ENCODE results near the gene TBC1D10B. TPM values are rescaled to one million over a fixed set of nuclear protein-coding genes. Genes with fewer than 3 reads are reported as not detected.

The TBC1D10B gene
- total RNA-seq, 1 donor from 2014 or later: 36.0 TPM

- H3K36me3 ChIP-seq: peaks cover 25% of the 10 kb centered on the region
- H3K4me1 ChIP-seq: peaks cover 29% of the 10 kb centered on the region
- peak overlapping the region; percentile 67 for H3K4me3 ChIP-seq
- H3K27me3 ChIP-seq: no peaks in the 10 kb centered on the region
- no peaks in the 10 kb centered on the region for H3K9me3 ChIP-seq
- H3K27ac ChIP-seq: peak overlapping the region; percentile 71
- ATAC-seq (peak; percentile 0), DNase-seq (no peak)
- intact Hi-C loops (cut with DNase I): no loop called here
- TF ChIP-seq CTCF (IDR thresholded peaks at IDR 0.05): no peak
Observed at GRCh38 chr16:30368122-30368791, 2.0 kb downstream of the TBC1D10B start.

GRCh38 chr16:30367349-30368009 is 2.8 kb downstream of the TBC1D10B start:
- Histone ChIP-seq H3K36me3 (peaks cover 31% of the 10 kb centered on the region), H3K27ac (no peak overlapping the region), H3K4me3 (peak overlapping the region; percentile 67), H3K4me1 (peaks cover 29% of the 10 kb centered on the region), H3K27me3 (no peaks in the 10 kb centered on the region), H3K9me3 (no peaks in the 10 kb centered on the region)
- DNase-seq: no peak
- intact Hi-C loops (cut with DNase I): no loop called here
- no peak for ATAC-seq
- TF ChIP-seq CTCF (IDR thresholded peaks at IDR 0.05): no peak

GRCh38 chr16:30366511-30366910 is 3.8 kb downstream of the TBC1D10B start:
- H3K27me3 ChIP-seq: no peaks in the 10 kb centered on the region
- ATAC-seq (no peak), DNase-seq (no peak)
- intact Hi-C loops (cut with DNase I): no loop called here
- H3K9me3 ChIP-seq: no peaks in the 10 kb centered on the region
- H3K4me1 ChIP-seq: peaks cover 28% of the 10 kb centered on the region
- no peak overlapping the region for H3K4me3 ChIP-seq
- TF ChIP-seq CTCF (IDR thresholded peaks at IDR 0.05): no peak
- peaks cover 37% of the 10 kb centered on the region for H3K36me3 ChIP-seq
- H3K27ac ChIP-seq: no peak overlapping the region

- intact Hi-C loops (cut with DNase I): no loop called here
Observed at GRCh38 chr16:30365200-30365599, 5.1 kb downstream of the TBC1D10B start.

GRCh38 chr16:30361180-30361579 is 9.1 kb downstream of the TBC1D10B start:
- TF ChIP-seq CTCF (IDR thresholded peaks at IDR 0.05): no peak
- H3K36me3 ChIP-seq: peaks cover 78% of the 10 kb centered on the region
- intact Hi-C loops (cut with DNase I): no loop called here
- H3K4me1 ChIP-seq: peaks cover 10% of the 10 kb centered on the region
- H3K4me3 ChIP-seq: no peak overlapping the region
- H3K27me3 ChIP-seq: no peaks in the 10 kb centered on the region
- ATAC-seq (no peak), DNase-seq (no peak)
- H3K27ac ChIP-seq: no peak overlapping the region
- no peaks in the 10 kb centered on the region for H3K9me3 ChIP-seq

More at GRCh38 chr16:30365200-30365599, 5.1 kb downstream of the TBC1D10B start:
- DNase-seq (no peak), ATAC-seq (no peak)
- Histone ChIP-seq H3K27ac (no peak overlapping the region), H3K36me3 (peaks cover 47% of the 10 kb centered on the region), H3K4me3 (no peak overlapping the region), H3K4me1 (peaks cover 23% of the 10 kb centered on the region), H3K27me3 (no peaks in the 10 kb centered on the region), H3K9me3 (no peaks in the 10 kb centered on the region)
- no peak for TF ChIP-seq CTCF (IDR thresholded peaks at IDR 0.05)
